GM23338 (cell line): Measurements from ENCODE around the gene SOX1. TPM values are rescaled to one million over a fixed set of nuclear protein-coding genes. Genes with fewer than 3 reads are reported as not detected.

Source experiments
- ATAC-seq: fragments of 200-7000 bp; cut with Tn5 transposase; 3 replicates; pipeline ENCODE4 v1.9.1; 2020
- DNase-seq: peaks from one replicate; pipeline ENCODE4 v3.0.0-alpha.2; 2015; ENCODE audit warnings: low spot score
- H2AFZ ChIP-seq: fragments of 200-600 bp; sonication (generic); 2 replicates; pipeline ENCODE4 v1.8.0; 2016; ENCODE audit warnings: antibody characterized with exemption, mild to moderate bottlenecking, moderate library complexity
- H3F3A ChIP-seq: fragments of 200-600 bp; sonication (generic); replicated peaks from 2 replicates; pipeline ENCODE4 v1.8.0; 2017; ENCODE audit warnings: antibody characterized with exemption, mixed run types, low read depth
- H3K27ac ChIP-seq: fragments of 200-600 bp; sonication (generic); 2 replicates; pipeline ENCODE4 v1.6.1; 2016; ENCODE audit warnings: low read depth
- H3K27me3 ChIP-seq: fragments of 200-600 bp; sonication (generic); 2 replicates; pipeline ENCODE4 v1.8.0; 2016; ENCODE audit warnings: mild to moderate bottlenecking, mixed run types, moderate library complexity; ENCODE audit not compliant: insufficient read depth
- H3K36me3 ChIP-seq: fragments of 200-600 bp; sonication (generic); 2 replicates; pipeline ENCODE4 v1.8.0; 2016; ENCODE audit warnings: mild to moderate bottlenecking; ENCODE audit not compliant: insufficient read depth
- H3K4me1 ChIP-seq: fragments of 200-600 bp; sonication (generic); 2 replicates; pipeline ENCODE4 v1.8.0; 2016; ENCODE audit warnings: mild to moderate bottlenecking, moderate library complexity; ENCODE audit not compliant: insufficient read depth
- H3K4me2 ChIP-seq: fragments of 200-600 bp; sonication (generic); 2 replicates; pipeline ENCODE4 v1.7.1; 2017; ENCODE audit warnings: mixed run types
- H3K4me3 ChIP-seq: fragments of 200-600 bp; sonication (generic); 2 replicates; pipeline ENCODE4 v1.6.1; 2016; ENCODE audit warnings: mixed run types
- H3K79me2 ChIP-seq: fragments of 200-600 bp; sonication (generic); replicated peaks from 2 replicates; pipeline ENCODE4 v1.8.0; 2017; ENCODE audit warnings: mild to moderate bottlenecking; ENCODE audit not compliant: insufficient read depth
- H3K9me2 ChIP-seq: fragments of 200-600 bp; sonication (generic); 2 replicates; pipeline ENCODE4 v1.8.0; 2017; ENCODE audit not compliant: insufficient read depth
- H4K20me1 ChIP-seq: fragments of 200-600 bp; sonication (generic); replicated peaks from 2 replicates; pipeline ENCODE4 v1.8.0; 2017; ENCODE audit warnings: mild to moderate bottlenecking; ENCODE audit not compliant: insufficient read depth
- H3K27ac Mint-ChIP-seq: 2 replicates; pipeline ENCODE4 v1.8.0; 2020; ENCODE audit warnings: inconsistent platforms, mild to moderate bottlenecking, moderate library complexity, mixed read lengths
- H3K27me3 Mint-ChIP-seq: 3 replicates; pipeline ENCODE4 v1.8.0; 2022; ENCODE audit warnings: low read depth, mild to moderate bottlenecking, moderate library complexity, mixed read lengths, inconsistent platforms; ENCODE audit not compliant: insufficient read depth, poor library complexity
- H3K36me3 Mint-ChIP-seq: 3 replicates; pipeline ENCODE4 v1.8.0; 2021; ENCODE audit warnings: low read depth, mild to moderate bottlenecking, inconsistent platforms, moderate library complexity, mixed read lengths
- H3K4me1 Mint-ChIP-seq: 3 replicates; pipeline ENCODE4 v1.8.0; 2020; ENCODE audit warnings: mild to moderate bottlenecking, inconsistent platforms, mixed read lengths
- H3K4me3 Mint-ChIP-seq: 3 replicates; pipeline ENCODE4 v1.8.0; 2021; ENCODE audit warnings: moderate library complexity, mild to moderate bottlenecking, inconsistent platforms, mixed read lengths
- H3K9me3 Mint-ChIP-seq: 3 replicates; pipeline ENCODE4 v1.8.0; 2020; ENCODE audit warnings: moderate library complexity, mild to moderate bottlenecking, inconsistent platforms, mixed read lengths
- CREB1 ChIP-seq: fragments of 250-450 bp; sonication (Bioruptor Pico); IDR thresholded peaks from 2 replicates; pipeline ENCODE4 v1.5.0; 2020; ENCODE audit warnings: low read depth, mild to moderate bottlenecking, moderate library complexity
- EZH2 ChIP-seq: fragments of 200-600 bp; sonication (generic); IDR thresholded peaks from one replicate; pipeline ENCODE4 v1.8.0; 2017; ENCODE audit warnings: antibody characterized with exemption, mild to moderate bottlenecking, low read depth; ENCODE audit not compliant: unreplicated experiment
- EZH2phosphoT487 ChIP-seq: fragments of 200-600 bp; sonication (generic); IDR thresholded peaks from one replicate; pipeline ENCODE4 v1.8.1; 2018; ENCODE audit warnings: antibody characterized with exemption; ENCODE audit not compliant: unreplicated experiment
- JUNB ChIP-seq: IDR thresholded peaks from one replicate; pipeline ENCODE4 v1.6.1; 2016; ENCODE audit warnings: antibody characterized with exemption; ENCODE audit not compliant: unreplicated experiment
- NANOG ChIP-seq: IDR thresholded peaks from 2 replicates; pipeline ENCODE4 v1.6.1; 2016; ENCODE audit warnings: antibody characterized with exemption, borderline replicate concordance
- STAT1 ChIP-seq: IDR thresholded peaks from one replicate; pipeline ENCODE4 v1.6.1; 2016; ENCODE audit warnings: antibody characterized with exemption; ENCODE audit not compliant: unreplicated experiment
- ZNF114 ChIP-seq: fragments of 250-450 bp; sonication (Bioruptor Pico); IDR thresholded peaks from 2 replicates; pipeline ENCODE4 v1.5.0; 2020; ENCODE audit warnings: mild to moderate bottlenecking, moderate library complexity
- ZNF331 ChIP-seq: fragments of 250-450 bp; sonication (Bioruptor Pico); IDR thresholded peaks from 2 replicates; pipeline ENCODE4 v1.5.0; 2020; ENCODE audit warnings: low read depth, mild to moderate bottlenecking, moderate library complexity
- polyA plus RNA-seq: library from polyadenylated mRNA; unstranded; fragments of >200 nt; fragmentation: Nextera tagmentation; extraction: Ambion mirVana; gene quantifications from 2 replicates; pipeline ENCODE4 v1.2.1, GENCODE V29; 2016
- total RNA-seq: library from RNA; depleted of rRNA; stranded (reverse); fragments of >200 nt; shearing (Covaris generic); gene quantifications from 2 replicates; pipeline ENCODE4 v1.2.3, GENCODE V29; 2014
- TF ChIP-seq, protein P1 (sequence below): fragments of 250-450 bp; sonication (Bioruptor Pico); IDR thresholded peaks from 2 replicates; pipeline ENCODE4 v1.5.0; 2020; ENCODE audit warnings: mild to moderate bottlenecking, moderate library complexity
- TF ChIP-seq, protein P2 (sequence below): IDR thresholded peaks from 2 replicates; pipeline ENCODE4 v1.6.1; 2016; ENCODE audit warnings: antibody characterized with exemption
- TF ChIP-seq, protein P3 (sequence below): IDR thresholded peaks from one replicate; pipeline ENCODE4 v1.6.1; 2018; ENCODE audit warnings: antibody characterized with exemption; ENCODE audit not compliant: unreplicated experiment

SOX1 gene
- total and polyA plus RNA-seq, 2 experiments from 2014 or later = 0.10 to 0.17 TPM

DNA sequence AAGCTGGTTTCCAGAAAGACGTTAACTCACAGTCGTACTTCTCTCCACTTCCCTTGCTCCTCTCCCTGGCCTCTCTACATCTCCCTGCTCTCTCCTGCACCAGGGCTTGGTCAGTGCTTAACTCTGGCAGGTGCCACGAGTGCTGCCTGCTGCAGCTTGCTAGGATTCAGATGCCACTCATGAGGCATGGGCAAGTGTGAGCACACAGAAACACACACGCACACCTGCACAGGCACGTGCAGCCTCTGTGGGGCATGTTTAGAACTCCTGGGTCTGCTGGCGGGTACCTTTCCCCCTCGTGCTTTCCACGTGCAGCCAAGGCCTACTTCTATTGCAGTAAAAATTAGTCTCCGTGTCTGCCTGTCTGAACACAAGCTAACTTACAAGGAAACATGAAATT is 31.8 kb downstream of the SOX1 start:
- Mint-ChIP-seq H3K27ac (no peak overlapping the region), H3K4me3 (no peak overlapping the region), H3K4me1 (peaks cover 27% of the 10 kb centered on the region), H3K36me3 (no peaks in the 10 kb centered on the region), H3K27me3 (peaks cover 38% of the 10 kb centered on the region), H3K9me3 (no peaks in the 10 kb centered on the region)
- Histone ChIP-seq H3K27me3 (peaks cover 31% of the 10 kb centered on the region), H3K9me2 (no peaks in the 10 kb centered on the region), H3K4me3 (no peak overlapping the region), H3K27ac (no peak overlapping the region), H3K36me3 (no peaks in the 10 kb centered on the region), H3K4me1 (peaks cover 30% of the 10 kb centered on the region), H2AFZ (no peak overlapping the region; the same call in 1 of the 2 replicates), H3F3A (0 out of 2 replicates have a peak, but pooled peaks cover 2% of the 10 kb centered on the region), H3K79me2 (no peaks in the 10 kb centered on the region), H3K4me2 (no peak overlapping the region), H4K20me1 (no peaks in the 10 kb centered on the region)
- DNase-seq (no peak), ATAC-seq (no peak)
- no peak for TF ChIP-seq ZNF331 (CRISPR knock-in tag)
- TF ChIP-seq ZNF114 = no peak
- TF ChIP-seq, protein P1, sequence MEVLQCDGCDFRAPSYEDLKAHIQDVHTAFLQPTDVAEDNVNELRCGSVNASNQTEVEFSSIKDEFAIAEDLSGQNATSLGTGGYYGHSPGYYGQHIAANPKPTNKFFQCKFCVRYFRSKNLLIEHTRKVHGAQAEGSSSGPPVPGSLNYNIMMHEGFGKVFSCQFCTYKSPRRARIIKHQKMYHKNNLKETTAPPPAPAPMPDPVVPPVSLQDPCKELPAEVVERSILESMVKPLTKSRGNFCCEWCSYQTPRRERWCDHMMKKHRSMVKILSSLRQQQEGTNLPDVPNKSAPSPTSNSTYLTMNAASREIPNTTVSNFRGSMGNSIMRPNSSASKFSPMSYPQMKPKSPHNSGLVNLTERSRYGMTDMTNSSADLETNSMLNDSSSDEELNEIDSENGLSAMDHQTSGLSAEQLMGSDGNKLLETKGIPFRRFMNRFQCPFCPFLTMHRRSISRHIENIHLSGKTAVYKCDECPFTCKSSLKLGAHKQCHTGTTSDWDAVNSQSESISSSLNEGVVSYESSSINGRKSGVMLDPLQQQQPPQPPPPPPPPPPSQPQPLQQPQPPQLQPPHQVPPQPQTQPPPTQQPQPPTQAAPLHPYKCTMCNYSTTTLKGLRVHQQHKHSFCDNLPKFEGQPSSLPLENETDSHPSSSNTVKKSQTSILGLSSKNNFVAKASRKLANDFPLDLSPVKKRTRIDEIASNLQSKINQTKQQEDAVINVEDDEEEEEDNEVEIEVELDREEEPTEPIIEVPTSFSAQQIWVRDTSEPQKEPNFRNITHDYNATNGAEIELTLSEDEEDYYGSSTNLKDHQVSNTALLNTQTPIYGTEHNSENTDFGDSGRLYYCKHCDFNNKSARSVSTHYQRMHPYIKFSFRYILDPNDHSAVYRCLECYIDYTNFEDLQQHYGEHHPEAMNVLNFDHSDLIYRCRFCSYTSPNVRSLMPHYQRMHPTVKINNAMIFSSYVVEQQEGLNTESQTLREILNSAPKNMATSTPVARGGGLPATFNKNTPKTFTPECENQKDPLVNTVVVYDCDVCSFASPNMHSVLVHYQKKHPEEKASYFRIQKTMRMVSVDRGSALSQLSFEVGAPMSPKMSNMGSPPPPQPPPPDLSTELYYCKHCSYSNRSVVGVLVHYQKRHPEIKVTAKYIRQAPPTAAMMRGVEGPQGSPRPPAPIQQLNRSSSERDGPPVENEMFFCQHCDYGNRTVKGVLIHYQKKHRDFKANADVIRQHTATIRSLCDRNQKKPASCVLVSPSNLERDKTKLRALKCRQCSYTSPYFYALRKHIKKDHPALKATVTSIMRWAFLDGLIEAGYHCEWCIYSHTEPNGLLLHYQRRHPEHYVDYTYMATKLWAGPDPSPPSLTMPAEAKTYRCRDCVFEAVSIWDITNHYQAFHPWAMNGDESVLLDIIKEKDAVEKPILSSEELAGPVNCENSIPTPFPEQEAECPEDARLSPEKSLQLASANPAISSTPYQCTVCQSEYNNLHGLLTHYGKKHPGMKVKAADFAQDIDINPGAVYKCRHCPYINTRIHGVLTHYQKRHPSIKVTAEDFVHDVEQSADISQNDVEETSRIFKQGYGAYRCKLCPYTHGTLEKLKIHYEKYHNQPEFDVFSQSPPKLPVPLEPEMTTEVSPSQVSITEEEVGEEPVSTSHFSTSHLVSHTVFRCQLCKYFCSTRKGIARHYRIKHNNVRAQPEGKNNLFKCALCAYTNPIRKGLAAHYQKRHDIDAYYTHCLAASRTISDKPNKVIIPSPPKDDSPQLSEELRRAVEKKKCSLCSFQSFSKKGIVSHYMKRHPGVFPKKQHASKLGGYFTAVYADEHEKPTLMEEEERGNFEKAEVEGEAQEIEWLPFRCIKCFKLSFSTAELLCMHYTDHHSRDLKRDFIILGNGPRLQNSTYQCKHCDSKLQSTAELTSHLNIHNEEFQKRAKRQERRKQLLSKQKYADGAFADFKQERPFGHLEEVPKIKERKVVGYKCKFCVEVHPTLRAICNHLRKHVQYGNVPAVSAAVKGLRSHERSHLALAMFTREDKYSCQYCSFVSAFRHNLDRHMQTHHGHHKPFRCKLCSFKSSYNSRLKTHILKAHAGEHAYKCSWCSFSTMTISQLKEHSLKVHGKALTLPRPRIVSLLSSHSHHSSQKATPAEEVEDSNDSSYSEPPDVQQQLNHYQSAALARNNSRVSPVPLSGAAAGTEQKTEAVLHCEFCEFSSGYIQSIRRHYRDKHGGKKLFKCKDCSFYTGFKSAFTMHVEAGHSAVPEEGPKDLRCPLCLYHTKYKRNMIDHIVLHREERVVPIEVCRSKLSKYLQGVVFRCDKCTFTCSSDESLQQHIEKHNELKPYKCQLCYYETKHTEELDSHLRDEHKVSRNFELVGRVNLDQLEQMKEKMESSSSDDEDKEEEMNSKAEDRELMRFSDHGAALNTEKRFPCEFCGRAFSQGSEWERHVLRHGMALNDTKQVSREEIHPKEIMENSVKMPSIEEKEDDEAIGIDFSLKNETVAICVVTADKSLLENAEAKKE = no peak
- no peak for TF ChIP-seq CREB1 (CRISPR knock-in tag)

DNA sequence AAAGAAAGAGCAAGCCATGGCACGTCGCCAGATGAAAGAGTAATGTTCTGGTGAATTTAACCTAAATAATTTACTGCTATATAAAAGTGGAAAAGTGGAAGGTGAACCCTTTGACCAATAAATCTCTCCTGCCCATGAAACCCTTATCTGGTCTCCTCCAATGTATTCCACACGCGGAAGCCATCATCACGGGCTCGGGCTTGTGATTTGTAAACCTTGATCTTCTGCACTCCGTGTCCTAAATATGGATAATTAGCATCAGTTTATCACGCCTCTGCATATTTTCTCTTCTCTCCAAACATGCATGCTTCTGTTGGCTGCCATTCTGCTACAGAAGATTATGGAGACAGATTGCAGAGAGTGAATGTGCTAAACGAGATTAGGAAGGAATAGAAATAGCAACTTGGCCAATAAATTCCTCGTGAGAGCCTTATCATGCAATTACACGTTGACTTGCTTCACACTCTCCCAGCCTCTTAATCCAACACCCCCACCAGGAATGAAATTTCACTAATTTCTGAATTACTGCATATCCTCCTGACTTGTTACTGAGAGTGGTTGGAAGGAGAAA is 34.5 kb downstream of the SOX1 start:
- no peak overlapping the region for H3K4me2 ChIP-seq
- H3K9me3 Mint-ChIP-seq = no peaks in the 10 kb centered on the region
- DNase-seq (no peak), ATAC-seq (no peak)
- no peak overlapping the region for H3K4me3 Mint-ChIP-seq
- H3F3A ChIP-seq = peaks cover 3% of the 10 kb centered on the region; the same call in 1 of the 2 replicates
- no peaks in the 10 kb centered on the region for H3K36me3 Mint-ChIP-seq
- H3K4me3 ChIP-seq = no peak overlapping the region
- H3K27ac ChIP-seq = no peak overlapping the region
- H3K36me3 ChIP-seq = no peaks in the 10 kb centered on the region
- no peaks in the 10 kb centered on the region for H4K20me1 ChIP-seq
- peaks cover 34% of the 10 kb centered on the region for H3K4me1 ChIP-seq
- H3K27ac Mint-ChIP-seq = no peak overlapping the region
- H3K27me3 Mint-ChIP-seq = peaks cover 57% of the 10 kb centered on the region
- peaks cover 58% of the 10 kb centered on the region for H3K27me3 ChIP-seq
- peaks cover 35% of the 10 kb centered on the region for H3K4me1 Mint-ChIP-seq
- no peaks in the 10 kb centered on the region for H3K79me2 ChIP-seq
- no peaks in the 10 kb centered on the region for H3K9me2 ChIP-seq
- H2AFZ ChIP-seq = no peak overlapping the region
- TF ChIP-seq EZH2 (no peak), CREB1 (CRISPR knock-in tag) (no peak), NANOG (no peak), JUNB (no peak), ZNF114 (no peak), STAT1 (no peak), EZH2phosphoT487 (no peak)
- TF ChIP-seq, protein P2, sequence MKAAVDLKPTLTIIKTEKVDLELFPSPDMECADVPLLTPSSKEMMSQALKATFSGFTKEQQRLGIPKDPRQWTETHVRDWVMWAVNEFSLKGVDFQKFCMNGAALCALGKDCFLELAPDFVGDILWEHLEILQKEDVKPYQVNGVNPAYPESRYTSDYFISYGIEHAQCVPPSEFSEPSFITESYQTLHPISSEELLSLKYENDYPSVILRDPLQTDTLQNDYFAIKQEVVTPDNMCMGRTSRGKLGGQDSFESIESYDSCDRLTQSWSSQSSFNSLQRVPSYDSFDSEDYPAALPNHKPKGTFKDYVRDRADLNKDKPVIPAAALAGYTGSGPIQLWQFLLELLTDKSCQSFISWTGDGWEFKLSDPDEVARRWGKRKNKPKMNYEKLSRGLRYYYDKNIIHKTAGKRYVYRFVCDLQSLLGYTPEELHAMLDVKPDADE = no peak
- TF ChIP-seq, protein P3, sequence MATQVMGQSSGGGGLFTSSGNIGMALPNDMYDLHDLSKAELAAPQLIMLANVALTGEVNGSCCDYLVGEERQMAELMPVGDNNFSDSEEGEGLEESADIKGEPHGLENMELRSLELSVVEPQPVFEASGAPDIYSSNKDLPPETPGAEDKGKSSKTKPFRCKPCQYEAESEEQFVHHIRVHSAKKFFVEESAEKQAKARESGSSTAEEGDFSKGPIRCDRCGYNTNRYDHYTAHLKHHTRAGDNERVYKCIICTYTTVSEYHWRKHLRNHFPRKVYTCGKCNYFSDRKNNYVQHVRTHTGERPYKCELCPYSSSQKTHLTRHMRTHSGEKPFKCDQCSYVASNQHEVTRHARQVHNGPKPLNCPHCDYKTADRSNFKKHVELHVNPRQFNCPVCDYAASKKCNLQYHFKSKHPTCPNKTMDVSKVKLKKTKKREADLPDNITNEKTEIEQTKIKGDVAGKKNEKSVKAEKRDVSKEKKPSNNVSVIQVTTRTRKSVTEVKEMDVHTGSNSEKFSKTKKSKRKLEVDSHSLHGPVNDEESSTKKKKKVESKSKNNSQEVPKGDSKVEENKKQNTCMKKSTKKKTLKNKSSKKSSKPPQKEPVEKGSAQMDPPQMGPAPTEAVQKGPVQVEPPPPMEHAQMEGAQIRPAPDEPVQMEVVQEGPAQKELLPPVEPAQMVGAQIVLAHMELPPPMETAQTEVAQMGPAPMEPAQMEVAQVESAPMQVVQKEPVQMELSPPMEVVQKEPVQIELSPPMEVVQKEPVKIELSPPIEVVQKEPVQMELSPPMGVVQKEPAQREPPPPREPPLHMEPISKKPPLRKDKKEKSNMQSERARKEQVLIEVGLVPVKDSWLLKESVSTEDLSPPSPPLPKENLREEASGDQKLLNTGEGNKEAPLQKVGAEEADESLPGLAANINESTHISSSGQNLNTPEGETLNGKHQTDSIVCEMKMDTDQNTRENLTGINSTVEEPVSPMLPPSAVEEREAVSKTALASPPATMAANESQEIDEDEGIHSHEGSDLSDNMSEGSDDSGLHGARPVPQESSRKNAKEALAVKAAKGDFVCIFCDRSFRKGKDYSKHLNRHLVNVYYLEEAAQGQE = no peak
